Measurements from ENCODE around the gene HSDL1.

The HSDL1 gene

GRCh38 chr16:84107921-84108320, 37.1 kb downstream of the HSDL1 start:
- no peak for DNase-seq (ENCODE audit: low read depth)

- no peak for DNase-seq (ENCODE audit: low read depth)
Observed at GRCh38 chr16:84105948-84106740, 38.8 kb downstream of the HSDL1 start.

- no peak for DNase-seq (ENCODE audit: low read depth)
Observed at GRCh38 chr16:84105301-84105815, 39.6 kb downstream of the HSDL1 start.

GRCh38 chr16:84104231-84104630, 40.7 kb downstream of the HSDL1 start:
- no peak for DNase-seq (ENCODE audit: low read depth)

- DNase-seq (ENCODE audit: low read depth), result no peak
Observed at GRCh38 chr16:84103678-84104077, 41.3 kb downstream of the HSDL1 start.

GRCh38 chr16:84098939-84099338, 46.0 kb downstream of the HSDL1 start:
- DNase-seq (ENCODE audit: low read depth), result no peak

GRCh38 chr16:84096447-84097005, 48.5 kb downstream of the HSDL1 start:
- DNase-seq (ENCODE audit: low read depth), result no peak

- DNase-seq (ENCODE audit: low read depth), result no peak
Observed at GRCh38 chr16:84095466-84095865, 49.5 kb downstream of the HSDL1 start.

GRCh38 chr16:84093879-84094270, 51.1 kb downstream of the HSDL1 start:
- no peak for DNase-seq (ENCODE audit: low read depth)

- DNase-seq (ENCODE audit: low read depth), result no peak
Observed at GRCh38 chr16:84093120-84093878, 51.7 kb downstream of the HSDL1 start.

- DNase-seq (ENCODE audit: low read depth), result no peak
Observed at GRCh38 chr16:84091460-84091859, 53.5 kb downstream of the HSDL1 start.

- no peak for DNase-seq (ENCODE audit: low read depth)
Observed at GRCh38 chr16:84090211-84090610, 54.8 kb downstream of the HSDL1 start.

- DNase-seq (ENCODE audit: low read depth), result peak; percentile 12
Observed at GRCh38 chr16:84088695-84089395, 56.1 kb downstream of the HSDL1 start.

GRCh38 chr16:84087466-84088151, 57.4 kb downstream of the HSDL1 start:
- no peak for DNase-seq (ENCODE audit: low read depth)

- no peak for DNase-seq (ENCODE audit: low read depth)
Observed at GRCh38 chr16:84087001-84087400, 58.0 kb downstream of the HSDL1 start.

- DNase-seq (ENCODE audit: low read depth), result no peak
Observed at GRCh38 chr16:84086341-84086740, 58.6 kb downstream of the HSDL1 start.

GRCh38 chr16:84085773-84086172, 59.2 kb downstream of the HSDL1 start:
- DNase-seq (ENCODE audit: low read depth), result no peak

- DNase-seq (ENCODE audit: low read depth), result no peak
Observed at GRCh38 chr16:84085271-84085667, 59.7 kb downstream of the HSDL1 start.

GRCh38 chr16:84084570-84085270, 60.3 kb downstream of the HSDL1 start:
- DNase-seq (ENCODE audit: low read depth), result no peak

GRCh38 chr16:84082835-84083569, 62.0 kb downstream of the HSDL1 start:
- no peak for DNase-seq (ENCODE audit: low read depth)

Measured in stimulated activated CD8-positive, alpha-beta memory T cell treated with anti-CD3 and anti-CD28 coated beads, Interleukin-15, amount 100 ng/mL, for 24 hours (primary cell).